ENCODE data around the gene B3GNT7.
"Not testable (repeated sequence)": the region's sequence is repeated elsewhere in the genome, so short reads cannot be mapped to it uniquely, and the experiment has no call there.

The B3GNT7 gene

GRCh38 chr2:231427116-231427515, 31.6 kb downstream of the B3GNT7 start:
- no peak for DNase-seq (ENCODE audit: low read depth)

- no peak for DNase-seq (ENCODE audit: low read depth)
Measured at GRCh38 chr2:231429152-231429551, 33.6 kb downstream of the B3GNT7 start.

- DNase-seq (ENCODE audit: low read depth): no peak
Measured at GRCh38 chr2:231429901-231430300, 34.4 kb downstream of the B3GNT7 start.

- DNase-seq (ENCODE audit: low read depth): not testable (repeated sequence)
Measured at GRCh38 chr2:231430437-231430836, 34.9 kb downstream of the B3GNT7 start.

GRCh38 chr2:231431606-231432005, 36.1 kb downstream of the B3GNT7 start:
- DNase-seq (ENCODE audit: low read depth): no peak

GRCh38 chr2:231433990-231434389, 38.5 kb downstream of the B3GNT7 start:
- DNase-seq (ENCODE audit: low read depth): no peak

- no peak for DNase-seq (ENCODE audit: low read depth)
Measured at GRCh38 chr2:231436957-231437356, 41.4 kb downstream of the B3GNT7 start.

GRCh38 chr2:231449503-231450054, 54.1 kb downstream of the B3GNT7 start:
- no peak for DNase-seq (ENCODE audit: low read depth)

- DNase-seq (ENCODE audit: low read depth): no peak
Measured at GRCh38 chr2:231450548-231450989, 55.1 kb downstream of the B3GNT7 start.
